MM.1S (cell line): ENCODE measurements around the gene C8A.

Experiments used
- EZH2 ChIP-seq: fragments of 300-600 bp; sonication (generic); optimal IDR thresholded peaks from 2 replicates; pipeline ENCODE3; 2017; ENCODE audit warnings: low read depth, mild to moderate bottlenecking, antibody characterized with exemption, low read length, mixed read lengths
- EZH2phosphoT487 ChIP-seq: fragments of 300-600 bp; sonication (generic); IDR thresholded peaks from 2 replicates; pipeline ENCODE4 v1.6.1; 2018; ENCODE audit warnings: antibody characterized with exemption, low read length
- TF ChIP-seq, protein P1 (sequence below): fragments of 300-600 bp; sonication (generic); IDR thresholded peaks from 2 replicates; pipeline ENCODE4 v1.5.1; 2016; ENCODE audit warnings: antibody characterized with exemption, low read length, mixed read lengths

GRCh38 chr1:56931211-56931610 lies 76.6 kb downstream of the C8A start:
- TF ChIP-seq, protein P1, sequence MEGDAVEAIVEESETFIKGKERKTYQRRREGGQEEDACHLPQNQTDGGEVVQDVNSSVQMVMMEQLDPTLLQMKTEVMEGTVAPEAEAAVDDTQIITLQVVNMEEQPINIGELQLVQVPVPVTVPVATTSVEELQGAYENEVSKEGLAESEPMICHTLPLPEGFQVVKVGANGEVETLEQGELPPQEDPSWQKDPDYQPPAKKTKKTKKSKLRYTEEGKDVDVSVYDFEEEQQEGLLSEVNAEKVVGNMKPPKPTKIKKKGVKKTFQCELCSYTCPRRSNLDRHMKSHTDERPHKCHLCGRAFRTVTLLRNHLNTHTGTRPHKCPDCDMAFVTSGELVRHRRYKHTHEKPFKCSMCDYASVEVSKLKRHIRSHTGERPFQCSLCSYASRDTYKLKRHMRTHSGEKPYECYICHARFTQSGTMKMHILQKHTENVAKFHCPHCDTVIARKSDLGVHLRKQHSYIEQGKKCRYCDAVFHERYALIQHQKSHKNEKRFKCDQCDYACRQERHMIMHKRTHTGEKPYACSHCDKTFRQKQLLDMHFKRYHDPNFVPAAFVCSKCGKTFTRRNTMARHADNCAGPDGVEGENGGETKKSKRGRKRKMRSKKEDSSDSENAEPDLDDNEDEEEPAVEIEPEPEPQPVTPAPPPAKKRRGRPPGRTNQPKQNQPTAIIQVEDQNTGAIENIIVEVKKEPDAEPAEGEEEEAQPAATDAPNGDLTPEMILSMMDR, result no peak
- TF ChIP-seq EZH2, result no peak
- TF ChIP-seq EZH2phosphoT487, result no peak
